AG04449 (cell line): ENCODE results near the gene FARS2.

ENCODE experiments used
- CTCF ChIA-PET: fragments of 350-600 bp; formaldehyde crosslinking; extraction: SDS; loops from one replicate; lab custom pipeline; 2021; ENCODE audit warnings: antibody characterized with exemption; lab: Yijun Ruan, JAX
- POLR2A ChIA-PET: fragments of 400-600, 350-600 bp; formaldehyde crosslinking; extraction: SDS; loops from one replicate; lab custom pipeline; 2020; ENCODE audit warnings: antibody characterized with exemption, inconsistent platforms; lab: Yijun Ruan, JAX
- DNase-seq: peaks from one replicate; pipeline ENCODE4 v3.0.0-alpha.2; 2010; ENCODE audit warnings: low read depth, low spot score
- H3K4me3 ChIP-seq: 2 replicates; pipeline ENCODE4 v1.5.1; 2011; ENCODE audit warnings: low read depth, mild to moderate bottlenecking, control low read depth, low read length
- TF ChIP-seq, protein P1 (sequence below): IDR thresholded peaks from one replicate; pipeline ENCODE4 v1.5.1; 2011; ENCODE audit warnings: mild to moderate bottlenecking, moderate library complexity, low read length, control low read depth, inconsistent platforms; ENCODE audit not compliant: insufficient read depth; ENCODE audit errors: missing control alignments

Gene FARS2

DNA sequence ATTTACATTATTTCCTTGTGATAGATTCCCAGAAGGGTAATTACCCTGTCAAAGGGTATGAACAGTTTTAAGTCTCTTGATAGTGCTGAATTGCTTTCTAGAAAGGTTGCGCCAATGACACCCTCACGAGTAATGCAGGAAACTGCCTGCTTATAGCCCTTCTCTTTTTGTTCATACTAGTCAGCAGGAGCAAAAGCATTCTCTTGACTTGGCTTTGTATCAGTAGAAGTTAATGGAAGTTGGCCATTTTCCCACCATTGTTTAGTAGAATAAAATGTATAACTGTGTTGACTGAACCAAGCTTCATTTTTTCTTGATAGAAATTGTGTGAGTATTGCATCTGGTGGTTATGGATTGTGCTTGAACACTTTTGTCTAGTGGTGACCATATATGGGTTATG, 100.1 kb downstream of the FARS2 start:
- CTCF ChIA-PET: no interaction called here
- TF ChIP-seq, protein P1, sequence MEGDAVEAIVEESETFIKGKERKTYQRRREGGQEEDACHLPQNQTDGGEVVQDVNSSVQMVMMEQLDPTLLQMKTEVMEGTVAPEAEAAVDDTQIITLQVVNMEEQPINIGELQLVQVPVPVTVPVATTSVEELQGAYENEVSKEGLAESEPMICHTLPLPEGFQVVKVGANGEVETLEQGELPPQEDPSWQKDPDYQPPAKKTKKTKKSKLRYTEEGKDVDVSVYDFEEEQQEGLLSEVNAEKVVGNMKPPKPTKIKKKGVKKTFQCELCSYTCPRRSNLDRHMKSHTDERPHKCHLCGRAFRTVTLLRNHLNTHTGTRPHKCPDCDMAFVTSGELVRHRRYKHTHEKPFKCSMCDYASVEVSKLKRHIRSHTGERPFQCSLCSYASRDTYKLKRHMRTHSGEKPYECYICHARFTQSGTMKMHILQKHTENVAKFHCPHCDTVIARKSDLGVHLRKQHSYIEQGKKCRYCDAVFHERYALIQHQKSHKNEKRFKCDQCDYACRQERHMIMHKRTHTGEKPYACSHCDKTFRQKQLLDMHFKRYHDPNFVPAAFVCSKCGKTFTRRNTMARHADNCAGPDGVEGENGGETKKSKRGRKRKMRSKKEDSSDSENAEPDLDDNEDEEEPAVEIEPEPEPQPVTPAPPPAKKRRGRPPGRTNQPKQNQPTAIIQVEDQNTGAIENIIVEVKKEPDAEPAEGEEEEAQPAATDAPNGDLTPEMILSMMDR: no peak
- H3K4me3 ChIP-seq: no peak overlapping the region
- POLR2A ChIA-PET: no interaction called here
- DNase-seq: no peak

DNA sequence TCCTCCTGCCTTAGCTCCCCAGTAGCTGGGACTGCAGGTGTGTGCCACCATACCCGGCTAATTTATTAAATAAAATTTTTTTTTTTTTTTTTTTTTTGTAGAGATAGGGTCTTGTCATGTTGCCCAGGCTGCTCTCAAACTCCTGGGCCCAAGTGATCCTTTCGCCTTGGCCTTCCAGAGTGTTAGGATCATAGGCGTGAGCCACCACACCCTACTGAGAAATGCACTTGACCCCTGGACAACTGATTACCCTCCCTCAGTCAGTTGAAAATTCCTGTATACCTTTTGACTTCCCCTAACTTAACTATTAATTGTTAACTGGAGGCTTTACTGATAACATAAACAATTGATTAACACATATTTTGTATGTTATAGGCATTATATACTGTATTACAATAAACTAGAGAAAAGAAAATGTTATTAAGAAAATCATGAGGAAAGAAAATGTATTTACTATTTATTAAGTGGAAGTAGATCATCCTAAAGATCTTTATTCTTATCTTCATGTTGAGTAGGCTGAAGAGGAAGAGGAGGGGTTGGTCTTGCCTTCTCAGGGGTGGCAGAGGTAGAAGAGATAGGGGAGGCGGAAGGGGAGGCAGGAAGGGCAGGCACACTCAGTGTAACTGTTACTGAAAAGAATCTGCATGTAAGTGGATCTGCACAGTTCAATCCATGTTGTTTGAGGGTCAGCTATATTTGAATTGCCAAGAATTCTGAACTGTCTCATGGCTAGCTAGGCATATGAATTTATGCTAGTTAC, 104.3 kb downstream of the FARS2 start:
- POLR2A ChIA-PET: no interaction called here
- TF ChIP-seq, protein P1: no peak
- DNase-seq: no peak
- CTCF ChIA-PET: interaction anchor here (1.1 kb wide), 1 partner anchor 33 kb away, joined by 3 read pairs; no protein-coding TSS in a partner anchor
- no peak overlapping the region for H3K4me3 ChIP-seq

DNA sequence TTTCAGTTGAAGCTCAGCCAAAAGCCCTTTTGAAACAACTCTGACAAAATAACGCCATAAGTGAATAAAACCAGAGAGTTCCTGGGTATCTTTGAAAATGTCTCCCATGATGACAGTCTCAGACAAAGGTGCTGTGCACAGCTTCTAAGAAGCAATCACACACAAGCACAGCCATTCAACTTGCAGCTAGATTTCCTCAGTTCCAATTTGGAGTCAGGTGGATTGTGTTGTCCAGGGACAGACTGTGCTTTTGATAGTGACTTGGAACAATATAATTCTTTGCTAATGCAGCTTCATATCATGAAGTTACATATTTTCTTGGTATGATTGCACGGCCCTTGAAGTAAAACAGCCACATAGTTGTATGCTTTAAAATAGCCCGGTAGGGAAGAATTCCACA, 105.6 kb downstream of the FARS2 start:
- CTCF ChIA-PET: interaction anchor here (0.6 to 1.1 kb wide), 2 partner anchors 32 to 61 kb away, joined by 3 read pairs; no protein-coding TSS in a partner anchor
- POLR2A ChIA-PET: no interaction called here
- no peak overlapping the region for H3K4me3 ChIP-seq
- TF ChIP-seq, protein P1: no peak
- no peak for DNase-seq

DNA sequence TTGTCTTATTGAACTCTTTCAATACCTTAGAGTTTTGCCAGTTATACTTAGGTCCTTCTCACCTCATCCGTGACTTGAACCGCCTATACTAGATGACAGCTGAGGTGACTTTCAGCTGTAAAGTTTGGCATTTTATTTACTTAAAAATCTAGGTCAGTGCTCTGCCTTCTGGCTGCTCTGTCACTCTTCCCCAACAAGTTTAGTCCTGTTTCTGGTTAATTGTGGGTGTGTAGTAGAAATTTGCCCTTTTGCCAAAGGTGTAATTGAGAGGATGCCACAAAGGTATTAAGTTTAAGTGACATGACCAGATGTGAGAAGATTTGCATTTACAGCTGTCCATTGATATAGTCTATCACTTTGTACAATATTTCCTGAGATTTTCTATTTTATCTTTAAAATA, 106.2 kb downstream of the FARS2 start:
- no peak overlapping the region for H3K4me3 ChIP-seq
- TF ChIP-seq, protein P1: no peak
- POLR2A ChIA-PET: no interaction called here
- DNase-seq: no peak
- CTCF ChIA-PET: no interaction called here

DNA sequence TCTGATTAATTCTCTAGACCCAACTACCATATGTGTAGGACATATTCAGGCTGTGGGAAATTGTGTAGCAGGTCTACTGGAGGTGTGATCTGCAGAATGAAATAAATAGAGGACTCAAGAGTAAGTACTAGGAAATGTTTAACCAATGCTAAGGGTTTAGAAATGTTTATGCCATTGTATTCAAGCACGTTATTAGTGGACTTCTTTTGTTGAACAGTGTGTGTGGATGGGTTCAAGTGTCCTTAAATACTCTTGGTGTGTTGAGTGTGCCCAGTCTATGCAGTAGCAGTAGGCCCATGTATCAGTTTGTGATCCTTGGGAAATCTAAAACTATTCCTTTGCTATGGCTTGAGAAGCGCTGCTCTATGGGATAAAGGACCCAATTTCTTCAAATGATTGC, 112.1 kb downstream of the FARS2 start:
- ChIA-PET CTCF (no interaction called here), POLR2A (no interaction called here)
- H3K4me3 ChIP-seq: no peak overlapping the region
- no peak for DNase-seq
- TF ChIP-seq, protein P1: no peak

DNA sequence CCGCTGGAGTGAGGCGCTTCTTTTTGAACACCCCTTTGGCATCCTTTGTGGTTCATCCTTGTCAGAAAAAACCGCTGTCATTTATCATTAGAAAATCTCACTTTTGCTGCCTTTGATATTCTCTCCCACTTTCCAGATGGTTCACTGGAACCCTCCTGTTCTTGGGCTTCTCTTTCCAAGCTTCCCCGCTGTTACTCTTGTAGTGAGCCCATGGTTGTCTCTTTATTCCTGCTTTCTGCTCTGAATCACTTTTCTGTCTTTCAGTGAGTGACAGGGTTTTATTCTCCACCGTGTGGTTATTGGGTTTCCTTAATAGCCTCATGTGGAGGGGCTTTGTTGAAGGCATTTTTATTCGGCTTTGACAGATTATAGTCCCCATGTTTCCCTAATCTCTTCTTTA, 117.0 kb downstream of the FARS2 start:
- CTCF ChIA-PET: interaction anchor here (2.0 to 6.5 kb wide), 2 partner anchors 230 to 236 kb away, joined by 8 to 47 read pairs; no protein-coding TSS in a partner anchor
- POLR2A ChIA-PET: no interaction called here
- DNase-seq: no peak
- H3K4me3 ChIP-seq: no peak overlapping the region
- TF ChIP-seq, protein P1: no peak
